Adrenal gland (tissue), 5 donors: Measurements from ENCODE around the gene CDK8.

ENCODE experiments used
- CTCF ChIP-seq, 6 experiments: fragments of 450-650 bp in 4 of 6; fragments of 200-600 bp in 2 of 6; sonication (generic) in 1 of 6; IDR thresholded peaks; 1 replicate in 5 of 6; 2 replicates in 1 of 6; pipeline versions ENCODE4 v1.5.1 to v1.8.0; 2016 to 2021; ENCODE audit warnings: antibody characterized with exemption in 6 of 6, mild to moderate bottlenecking in 2 of 6, moderate library complexity in 1 of 6
- POLR2A ChIP-seq, 2 donors: fragments of 450-650 bp; IDR thresholded peaks; one replicate each; pipeline ENCODE4 v1.6.1; 2017; ENCODE audit warnings: antibody characterized with exemption in 2 of 2, mild to moderate bottlenecking in 2 of 2, moderate library complexity in 1 of 2
- donor health status: DM: no; HTN: no; CAD: no.

- TF ChIP-seq CTCF (IDR thresholded peaks at IDR 0.05), result no peak
- no peak for TF ChIP-seq POLR2A (IDR thresholded peaks at IDR 0.05)
Measured at GRCh38 chr13:26442541-26442940, 188.6 kb downstream of the CDK8 start.
